SK-N-SH (cell line): ENCODE measurements around the gene APLN. TPM values are rescaled to one million over a fixed set of nuclear protein-coding genes. Genes with fewer than 3 reads are reported as not detected.
A peak's percentile ranks its signal among the peaks of the same experiment; 100 is the strongest.

ENCODE experiments used
- CTCF ChIA-PET: fragments of 300-600, 350-600 bp; formaldehyde crosslinking; extraction: SDS; loops from one replicate; lab custom pipeline; 2021; lab: Yijun Ruan, JAX
- POLR2A ChIA-PET: fragments of 350-600 bp; sonication (Branson Sonifier 250); formaldehyde crosslinking; extraction: SDS; loops from one replicate; lab custom pipeline; 2020; ENCODE audit warnings: antibody characterized with exemption, inconsistent platforms; lab: Yijun Ruan, JAX
- DNase-seq: peaks from one replicate; pipeline ENCODE4 v3.0.0; 2012
- H2AFZ ChIP-seq: fragments of 200-600 bp; sonication (generic); 2 replicates; pipeline ENCODE4 v1.8.1; 2016; ENCODE audit warnings: antibody characterized with exemption, mild to moderate bottlenecking, low read depth
- H3F3A ChIP-seq: fragments of 200-600 bp; sonication (generic); replicated peaks from 2 replicates; pipeline ENCODE3; 2016; ENCODE audit warnings: antibody characterized with exemption, mild to moderate bottlenecking; ENCODE audit not compliant: insufficient read depth
- H3K27ac ChIP-seq, 2 experiments: fragments of 200-500 bp in 1 of 2; fragments of 200-600 bp in 1 of 2; sonication (Bioruptor generic) in 1 of 2; sonication (generic), shearing (Covaris generic) in 1 of 2; 2 replicates each; pipeline versions ENCODE4 v1.5.1 to v1.6.1; 2014 to 2016; ENCODE audit warnings: low read depth in 2 of 2, inconsistent platforms in 1 of 2, low read length in 1 of 2, mild to moderate bottlenecking in 1 of 2, mixed read lengths in 1 of 2
- H3K27me3 ChIP-seq: fragments of 200-600 bp; sonication (generic), shearing (Covaris generic); 2 replicates; pipeline ENCODE4 v1.6.1; 2016; ENCODE audit warnings: mixed run types; ENCODE audit not compliant: insufficient read depth
- H3K36me3 ChIP-seq, 2 experiments: fragments of 200-500 bp in 1 of 2; fragments of 200-600 bp in 1 of 2; sonication (Bioruptor generic) in 1 of 2; sonication (generic) in 1 of 2; replicated peaks in 1 of 2; 2 replicates each; pipeline versions ENCODE3 to v1.5.1; 2014 to 2016; ENCODE audit warnings: low read length in 1 of 2, mild to moderate bottlenecking in 1 of 2; ENCODE audit not compliant: insufficient read depth in 2 of 2, control insufficient read depth in 1 of 2
- H3K4me1 ChIP-seq, 2 experiments: fragments of 200-500 bp in 1 of 2; fragments of 200-600 bp in 1 of 2; sonication (Bioruptor generic) in 1 of 2; sonication (generic), shearing (Covaris generic) in 1 of 2; 2 replicates each; pipeline versions ENCODE4 v1.5.1 to v1.6.1; 2014 to 2016; ENCODE audit warnings: low read depth in 1 of 2, low read length in 1 of 2, mixed run types in 1 of 2; ENCODE audit not compliant: insufficient read depth in 2 of 2, control insufficient read depth in 1 of 2
- H3K4me2 ChIP-seq: fragments of 200-600 bp; sonication (generic), shearing (Covaris generic); 2 replicates; pipeline ENCODE4 v1.6.1; 2017; ENCODE audit warnings: mixed run types
- H3K4me3 ChIP-seq, 2 experiments: fragments of 200-500 bp in 1 of 2; fragments of 200-600 bp in 1 of 2; sonication (Bioruptor generic) in 1 of 2; sonication (generic), shearing (Covaris generic) in 1 of 2; 2 replicates each; pipeline versions ENCODE4 v1.5.1 to v1.8.1; 2014 to 2016; ENCODE audit warnings: low read depth in 2 of 2, inconsistent platforms in 1 of 2, low read length in 1 of 2, mild to moderate bottlenecking in 1 of 2, mixed read lengths in 1 of 2, moderate library complexity in 1 of 2
- H3K79me2 ChIP-seq: fragments of 200-600 bp; sonication (generic); 2 replicates; pipeline ENCODE4 v1.8.1; 2017; ENCODE audit warnings: mild to moderate bottlenecking; ENCODE audit not compliant: insufficient read depth
- H3K9ac ChIP-seq: fragments of 200-600 bp; sonication (generic); 2 replicates; pipeline ENCODE4 v1.6.1; 2017; ENCODE audit warnings: mixed run types
- H3K9me2 ChIP-seq: fragments of 200-600 bp; sonication (generic); 2 replicates; pipeline ENCODE4 v1.6.1; 2017; ENCODE audit warnings: mixed run types
- H3K9me3 ChIP-seq: fragments of 200-600 bp; sonication (generic); 2 replicates; pipeline ENCODE4 v1.6.1; 2017; ENCODE audit warnings: mixed run types, mild to moderate bottlenecking, moderate library complexity
- H4K20me1 ChIP-seq: fragments of 200-600 bp; sonication (generic); 2 replicates; pipeline ENCODE4 v1.6.1; 2017; ENCODE audit warnings: mild to moderate bottlenecking, mixed run types; ENCODE audit not compliant: insufficient read depth
- CHD2 ChIP-seq: fragments of 150-350 bp; IDR thresholded peaks from 2 replicates; pipeline ENCODE4 v1.6.1; 2018; ENCODE audit warnings: low read length; ENCODE audit not compliant: partially characterized antibody
- EP300 ChIP-seq, 2 experiments: IDR thresholded peaks; 2 replicates each; pipeline versions ENCODE4 v1.4.0 to v1.6.1; 2012; ENCODE audit warnings: borderline replicate concordance in 1 of 2, low read depth in 1 of 2, low read length in 1 of 2
- FOSL2 ChIP-seq: IDR thresholded peaks from 2 replicates; pipeline ENCODE4 v1.4.0; 2012; ENCODE audit warnings: low read depth, mild to moderate bottlenecking, moderate library complexity, borderline replicate concordance
- FOXJ3 ChIP-seq: sonication (generic); formaldehyde crosslinking; IDR thresholded peaks from 2 replicates; pipeline ENCODE4 v1.5.1; 2020; ENCODE audit warnings: mild to moderate bottlenecking, missing genetic modification reagents
- FOXM1 ChIP-seq: IDR thresholded peaks from 2 replicates; pipeline ENCODE4 v1.4.0; 2012; ENCODE audit warnings: low read depth, mild to moderate bottlenecking
- GATA2 ChIP-seq: sonication (generic); formaldehyde crosslinking; IDR thresholded peaks from 2 replicates; pipeline ENCODE4 v1.5.0; 2020; ENCODE audit warnings: mild to moderate bottlenecking, missing genetic modification reagents
- JUND ChIP-seq: IDR thresholded peaks from 2 replicates; pipeline ENCODE4 v1.4.0; 2012
- NFIC ChIP-seq: IDR thresholded peaks from 2 replicates; pipeline ENCODE4 v1.4.0; 2012; ENCODE audit warnings: borderline replicate concordance
- RAD21 ChIP-seq: IDR thresholded peaks from 2 replicates; pipeline ENCODE4 v1.6.1; 2012; ENCODE audit warnings: mild to moderate bottlenecking, low read length
- RFX5 ChIP-seq: IDR thresholded peaks from 2 replicates; pipeline ENCODE4 v1.6.1; 2012; ENCODE audit warnings: mild to moderate bottlenecking, improper control_type of control experiment, low read length
- RXRA ChIP-seq: IDR thresholded peaks from 2 replicates; pipeline ENCODE4 v1.4.0; 2012; ENCODE audit warnings: low read depth, mild to moderate bottlenecking, borderline replicate concordance
- TCF12 ChIP-seq: IDR thresholded peaks from 2 replicates; pipeline ENCODE4 v1.4.0; 2012
- WGBS: methylation state at CpG from one replicate; pipeline ENCODE4 v1.1.6; 2017; ENCODE audit warnings: low lambda C conversion rate; 5-methylcytosine and 5-hydroxymethylcytosine counted together
- polyA plus RNA-seq, 3 experiments: library from polyadenylated mRNA; depleted of rRNA; stranded (reverse); fragments of >200 nt; gene quantifications; 2 replicates each; pipeline ENCODE4 v1.2.3, GENCODE V29; 2012
- TF ChIP-seq, protein P1 (sequence below): IDR thresholded peaks from 2 replicates; pipeline ENCODE4; 2012
- TF ChIP-seq, protein P2 (sequence below): fragments of 200-600 bp; sonication (generic); IDR thresholded peaks from 2 replicates; pipeline ENCODE4 v1.6.1; 2017; ENCODE audit warnings: antibody characterized with exemption, mild to moderate bottlenecking, moderate library complexity
- TF ChIP-seq, protein P3 (sequence below): IDR thresholded peaks from 2 replicates; pipeline ENCODE4 v1.6.1; 2012; ENCODE audit warnings: mild to moderate bottlenecking, low read depth, low read length, moderate library complexity
- TF ChIP-seq, protein P4 (sequence below): fragments of 150-350 bp; IDR thresholded peaks from 2 replicates; pipeline ENCODE4 v1.6.1; 2016; ENCODE audit warnings: mild to moderate bottlenecking, low read depth, low read length
- TF ChIP-seq, protein P5 (sequence below): IDR thresholded peaks from 2 replicates; pipeline ENCODE4 v1.4.0; 2012; ENCODE audit warnings: low read depth
- TF ChIP-seq, protein P6 (sequence below): IDR thresholded peaks from 2 replicates; pipeline ENCODE4 v1.4.0; 2012; ENCODE audit warnings: low read depth, borderline replicate concordance

Gene APLN
- polyA plus RNA-seq, 1 of the 3 experiments (the other 2 are of a cell fraction): 0.82 TPM

DNA sequence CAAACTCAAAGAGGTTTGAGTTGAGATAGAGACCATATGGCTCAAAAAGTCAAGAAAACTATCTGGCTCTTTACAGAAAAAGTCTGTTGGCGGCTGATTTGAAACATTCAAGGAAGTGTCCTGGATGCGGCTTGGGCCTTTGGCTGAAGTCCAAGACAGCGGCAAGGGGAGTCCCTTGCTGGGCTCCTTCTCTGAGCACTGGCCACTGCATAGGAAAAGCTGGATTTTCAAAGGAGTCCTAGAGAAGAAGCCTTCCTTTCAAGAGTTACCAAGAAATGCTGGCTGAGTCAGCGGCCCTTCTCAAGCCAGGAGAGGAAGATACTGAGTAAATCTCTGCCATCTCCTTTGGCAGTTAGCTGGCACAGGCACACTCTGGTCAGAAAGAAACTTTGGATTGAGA lies 12.1 kb downstream of the APLN start:
- peaks cover 31% of the 10 kb centered on the region for H3K27me3 ChIP-seq
- no peaks in the 10 kb centered on the region for H3K9me2 ChIP-seq
- ChIA-PET CTCF (interaction anchor here (1.7 kb wide), 1 partner anchor 84 kb away, joined by 4 read pairs; no protein-coding TSS in a partner anchor), POLR2A (no interaction called here)
- H4K20me1 ChIP-seq: no peaks in the 10 kb centered on the region
- H2AFZ ChIP-seq: no peak overlapping the region
- no peak overlapping the region for H3K4me2 ChIP-seq
- no peaks in the 10 kb centered on the region for H3K36me3 ChIP-seq
- no peaks in the 10 kb centered on the region for H3K79me2 ChIP-seq
- no peak overlapping the region for H3K9ac ChIP-seq
- DNase-seq: no peak
- peaks cover 7 to 21% of the 10 kb centered on the region in 2 experiments; a peak in 2 of 4 replicates for H3K4me1 ChIP-seq
- H3K4me3 ChIP-seq: no peak overlapping the region
- H3K27ac ChIP-seq: no peak overlapping the region; a peak in 1 of 4 replicates
- TF ChIP-seq JUND (no peak), FOXJ3 (CRISPR knock-in tag) (no peak), NFIC (peak; percentile 52; the same call in 1 of the 2 replicates), FOSL2 (no peak), RAD21 (no peak), GATA2 (no peak), CHD2 (no peak), RFX5 (no peak), TCF12 (peak; percentile 15; the same call in 1 of the 2 replicates), EP300 (IDR thresholded peaks at IDR 0.05; ENCODE audit: borderline replicate concordance in 1 of 2, low read depth in 1 of 2, low read length in 1 of 2) (no peak), RXRA (no peak), FOXM1 (no peak)
- TF ChIP-seq, protein P1, sequence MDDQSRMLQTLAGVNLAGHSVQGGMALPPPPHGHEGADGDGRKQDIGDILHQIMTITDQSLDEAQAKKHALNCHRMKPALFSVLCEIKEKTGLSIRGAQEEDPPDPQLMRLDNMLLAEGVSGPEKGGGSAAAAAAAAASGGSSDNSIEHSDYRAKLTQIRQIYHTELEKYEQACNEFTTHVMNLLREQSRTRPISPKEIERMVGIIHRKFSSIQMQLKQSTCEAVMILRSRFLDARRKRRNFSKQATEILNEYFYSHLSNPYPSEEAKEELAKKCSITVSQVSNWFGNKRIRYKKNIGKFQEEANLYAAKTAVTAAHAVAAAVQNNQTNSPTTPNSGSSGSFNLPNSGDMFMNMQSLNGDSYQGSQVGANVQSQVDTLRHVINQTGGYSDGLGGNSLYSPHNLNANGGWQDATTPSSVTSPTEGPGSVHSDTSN: peak; percentile 46; the same call in 1 of the 2 replicates
- TF ChIP-seq, protein P2, sequence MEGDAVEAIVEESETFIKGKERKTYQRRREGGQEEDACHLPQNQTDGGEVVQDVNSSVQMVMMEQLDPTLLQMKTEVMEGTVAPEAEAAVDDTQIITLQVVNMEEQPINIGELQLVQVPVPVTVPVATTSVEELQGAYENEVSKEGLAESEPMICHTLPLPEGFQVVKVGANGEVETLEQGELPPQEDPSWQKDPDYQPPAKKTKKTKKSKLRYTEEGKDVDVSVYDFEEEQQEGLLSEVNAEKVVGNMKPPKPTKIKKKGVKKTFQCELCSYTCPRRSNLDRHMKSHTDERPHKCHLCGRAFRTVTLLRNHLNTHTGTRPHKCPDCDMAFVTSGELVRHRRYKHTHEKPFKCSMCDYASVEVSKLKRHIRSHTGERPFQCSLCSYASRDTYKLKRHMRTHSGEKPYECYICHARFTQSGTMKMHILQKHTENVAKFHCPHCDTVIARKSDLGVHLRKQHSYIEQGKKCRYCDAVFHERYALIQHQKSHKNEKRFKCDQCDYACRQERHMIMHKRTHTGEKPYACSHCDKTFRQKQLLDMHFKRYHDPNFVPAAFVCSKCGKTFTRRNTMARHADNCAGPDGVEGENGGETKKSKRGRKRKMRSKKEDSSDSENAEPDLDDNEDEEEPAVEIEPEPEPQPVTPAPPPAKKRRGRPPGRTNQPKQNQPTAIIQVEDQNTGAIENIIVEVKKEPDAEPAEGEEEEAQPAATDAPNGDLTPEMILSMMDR: no peak
- TF ChIP-seq, protein P3, sequence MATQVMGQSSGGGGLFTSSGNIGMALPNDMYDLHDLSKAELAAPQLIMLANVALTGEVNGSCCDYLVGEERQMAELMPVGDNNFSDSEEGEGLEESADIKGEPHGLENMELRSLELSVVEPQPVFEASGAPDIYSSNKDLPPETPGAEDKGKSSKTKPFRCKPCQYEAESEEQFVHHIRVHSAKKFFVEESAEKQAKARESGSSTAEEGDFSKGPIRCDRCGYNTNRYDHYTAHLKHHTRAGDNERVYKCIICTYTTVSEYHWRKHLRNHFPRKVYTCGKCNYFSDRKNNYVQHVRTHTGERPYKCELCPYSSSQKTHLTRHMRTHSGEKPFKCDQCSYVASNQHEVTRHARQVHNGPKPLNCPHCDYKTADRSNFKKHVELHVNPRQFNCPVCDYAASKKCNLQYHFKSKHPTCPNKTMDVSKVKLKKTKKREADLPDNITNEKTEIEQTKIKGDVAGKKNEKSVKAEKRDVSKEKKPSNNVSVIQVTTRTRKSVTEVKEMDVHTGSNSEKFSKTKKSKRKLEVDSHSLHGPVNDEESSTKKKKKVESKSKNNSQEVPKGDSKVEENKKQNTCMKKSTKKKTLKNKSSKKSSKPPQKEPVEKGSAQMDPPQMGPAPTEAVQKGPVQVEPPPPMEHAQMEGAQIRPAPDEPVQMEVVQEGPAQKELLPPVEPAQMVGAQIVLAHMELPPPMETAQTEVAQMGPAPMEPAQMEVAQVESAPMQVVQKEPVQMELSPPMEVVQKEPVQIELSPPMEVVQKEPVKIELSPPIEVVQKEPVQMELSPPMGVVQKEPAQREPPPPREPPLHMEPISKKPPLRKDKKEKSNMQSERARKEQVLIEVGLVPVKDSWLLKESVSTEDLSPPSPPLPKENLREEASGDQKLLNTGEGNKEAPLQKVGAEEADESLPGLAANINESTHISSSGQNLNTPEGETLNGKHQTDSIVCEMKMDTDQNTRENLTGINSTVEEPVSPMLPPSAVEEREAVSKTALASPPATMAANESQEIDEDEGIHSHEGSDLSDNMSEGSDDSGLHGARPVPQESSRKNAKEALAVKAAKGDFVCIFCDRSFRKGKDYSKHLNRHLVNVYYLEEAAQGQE: no peak
- TF ChIP-seq, protein P4, sequence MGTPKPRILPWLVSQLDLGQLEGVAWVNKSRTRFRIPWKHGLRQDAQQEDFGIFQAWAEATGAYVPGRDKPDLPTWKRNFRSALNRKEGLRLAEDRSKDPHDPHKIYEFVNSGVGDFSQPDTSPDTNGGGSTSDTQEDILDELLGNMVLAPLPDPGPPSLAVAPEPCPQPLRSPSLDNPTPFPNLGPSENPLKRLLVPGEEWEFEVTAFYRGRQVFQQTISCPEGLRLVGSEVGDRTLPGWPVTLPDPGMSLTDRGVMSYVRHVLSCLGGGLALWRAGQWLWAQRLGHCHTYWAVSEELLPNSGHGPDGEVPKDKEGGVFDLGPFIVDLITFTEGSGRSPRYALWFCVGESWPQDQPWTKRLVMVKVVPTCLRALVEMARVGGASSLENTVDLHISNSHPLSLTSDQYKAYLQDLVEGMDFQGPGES: no peak
- TF ChIP-seq, protein P5, sequence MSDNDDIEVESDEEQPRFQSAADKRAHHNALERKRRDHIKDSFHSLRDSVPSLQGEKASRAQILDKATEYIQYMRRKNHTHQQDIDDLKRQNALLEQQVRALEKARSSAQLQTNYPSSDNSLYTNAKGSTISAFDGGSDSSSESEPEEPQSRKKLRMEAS: no peak
- TF ChIP-seq, protein P6, sequence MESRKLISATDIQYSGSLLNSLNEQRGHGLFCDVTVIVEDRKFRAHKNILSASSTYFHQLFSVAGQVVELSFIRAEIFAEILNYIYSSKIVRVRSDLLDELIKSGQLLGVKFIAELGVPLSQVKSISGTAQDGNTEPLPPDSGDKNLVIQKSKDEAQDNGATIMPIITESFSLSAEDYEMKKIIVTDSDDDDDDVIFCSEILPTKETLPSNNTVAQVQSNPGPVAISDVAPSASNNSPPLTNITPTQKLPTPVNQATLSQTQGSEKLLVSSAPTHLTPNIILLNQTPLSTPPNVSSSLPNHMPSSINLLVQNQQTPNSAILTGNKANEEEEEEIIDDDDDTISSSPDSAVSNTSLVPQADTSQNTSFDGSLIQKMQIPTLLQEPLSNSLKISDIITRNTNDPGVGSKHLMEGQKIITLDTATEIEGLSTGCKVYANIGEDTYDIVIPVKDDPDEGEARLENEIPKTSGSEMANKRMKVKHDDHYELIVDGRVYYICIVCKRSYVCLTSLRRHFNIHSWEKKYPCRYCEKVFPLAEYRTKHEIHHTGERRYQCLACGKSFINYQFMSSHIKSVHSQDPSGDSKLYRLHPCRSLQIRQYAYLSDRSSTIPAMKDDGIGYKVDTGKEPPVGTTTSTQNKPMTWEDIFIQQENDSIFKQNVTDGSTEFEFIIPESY: no peak
- 19% methylated on average over 4 of the region's 4 CpGs for WGBS
- H3K9me3 ChIP-seq: no peaks in the 10 kb centered on the region
- H3F3A ChIP-seq: peaks cover 4% of the 10 kb centered on the region
